Frontal cortex (tissue), 4 donors: ENCODE results near the gene RBPJL. TPM values are rescaled to one million over a fixed set of nuclear protein-coding genes. Genes with fewer than 3 reads are reported as not detected.
"Not testable (repeated sequence)": the region's sequence is repeated elsewhere in the genome, so short reads cannot be mapped to it uniquely, and the experiment has no call there.

Experiments
- DNase-seq, 2 donors: peaks; one replicate each; pipeline ENCODE4 v3.0.0; 2012; ENCODE audit warnings: low spot score in 2 of 2
- FAIRE-seq: peaks from 2 replicates; lab custom pipeline; 2012; peaks lifted over from hg19 to GRCh38; lab: Jason Lieb, UNC
- total RNA-seq: library from RNA; depleted of rRNA; stranded (reverse); fragments of >200 nt; gene quantifications from one replicate; pipeline ENCODE4 v1.2.3, GENCODE V29; 2014
- donor health status: control.
- donor health status: control.
- donor health status: control.

Gene RBPJL
- total RNA-seq, 1 donor from 2014 or later, result not detected

DNA sequence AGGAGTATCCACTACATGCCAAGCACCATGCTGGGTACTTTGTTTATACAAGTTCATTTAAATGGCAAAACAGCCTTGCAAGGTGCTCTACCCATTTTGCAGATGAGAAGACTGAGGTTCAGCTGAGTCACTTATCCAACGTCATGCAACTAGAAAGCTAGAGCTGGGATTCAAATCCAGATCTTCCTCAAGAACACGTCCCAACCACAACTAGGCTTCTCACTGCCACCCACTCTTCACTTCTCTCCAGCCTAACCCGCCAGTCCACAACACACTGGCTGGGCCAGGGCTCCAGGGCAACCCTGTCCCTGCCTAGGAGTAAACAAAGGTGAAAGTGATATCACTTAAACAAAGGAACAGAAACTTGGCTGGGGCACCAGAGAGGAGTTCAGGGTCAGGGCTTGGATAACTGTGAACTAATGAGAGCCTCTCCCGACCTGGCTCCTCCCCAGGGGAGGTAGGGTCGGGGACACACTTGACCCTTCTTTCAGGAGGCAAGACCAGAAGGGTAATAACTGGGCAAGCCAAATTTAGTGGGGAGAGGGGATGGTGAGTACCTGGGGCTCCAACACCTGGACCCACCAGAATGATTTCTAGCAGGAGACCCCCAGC is 33.7 kb downstream of the RBPJL start:
- DNase-seq (no peak), FAIRE-seq (no peak)

DNA sequence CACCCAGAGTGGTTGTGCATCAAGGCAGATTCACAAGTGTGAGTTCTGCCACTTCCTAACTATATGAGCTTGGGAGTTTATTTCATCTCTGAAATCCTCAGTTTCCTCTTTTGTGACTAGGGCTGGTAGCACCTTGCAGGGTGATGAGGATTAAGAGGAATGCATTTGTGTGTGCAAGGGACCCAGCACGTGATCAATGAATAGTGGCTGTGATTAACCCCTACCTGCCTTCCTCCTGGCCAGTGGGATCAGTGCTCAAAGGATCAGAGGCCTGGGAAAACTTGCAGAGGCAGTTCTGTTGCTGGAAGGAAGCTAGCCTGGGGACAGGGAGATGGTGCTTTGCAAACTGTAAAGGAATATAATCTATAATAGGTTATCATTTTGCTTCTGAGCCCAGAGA is 34.3 kb downstream of the RBPJL start:
- DNase-seq (no peak), FAIRE-seq (no peak)

DNA sequence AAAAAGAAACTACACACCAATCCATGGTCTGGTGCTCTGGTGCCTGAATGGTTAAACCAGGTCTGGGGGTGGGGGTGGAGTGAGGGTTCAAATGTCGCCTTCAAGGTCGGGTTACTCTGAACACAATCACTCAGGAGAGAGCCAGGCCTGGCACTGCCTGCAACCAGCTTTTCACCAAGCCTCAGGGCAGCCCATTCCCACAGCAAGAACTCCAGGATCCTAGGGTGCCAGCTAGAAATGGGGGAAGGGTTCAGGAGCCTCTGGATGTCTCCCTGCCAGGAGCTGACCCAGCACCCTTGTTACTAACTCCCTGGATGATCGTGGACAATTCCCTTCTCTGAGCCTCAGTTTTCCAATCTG is 34.9 kb downstream of the RBPJL start:
- DNase-seq (no peak), FAIRE-seq (no peak)

DNA sequence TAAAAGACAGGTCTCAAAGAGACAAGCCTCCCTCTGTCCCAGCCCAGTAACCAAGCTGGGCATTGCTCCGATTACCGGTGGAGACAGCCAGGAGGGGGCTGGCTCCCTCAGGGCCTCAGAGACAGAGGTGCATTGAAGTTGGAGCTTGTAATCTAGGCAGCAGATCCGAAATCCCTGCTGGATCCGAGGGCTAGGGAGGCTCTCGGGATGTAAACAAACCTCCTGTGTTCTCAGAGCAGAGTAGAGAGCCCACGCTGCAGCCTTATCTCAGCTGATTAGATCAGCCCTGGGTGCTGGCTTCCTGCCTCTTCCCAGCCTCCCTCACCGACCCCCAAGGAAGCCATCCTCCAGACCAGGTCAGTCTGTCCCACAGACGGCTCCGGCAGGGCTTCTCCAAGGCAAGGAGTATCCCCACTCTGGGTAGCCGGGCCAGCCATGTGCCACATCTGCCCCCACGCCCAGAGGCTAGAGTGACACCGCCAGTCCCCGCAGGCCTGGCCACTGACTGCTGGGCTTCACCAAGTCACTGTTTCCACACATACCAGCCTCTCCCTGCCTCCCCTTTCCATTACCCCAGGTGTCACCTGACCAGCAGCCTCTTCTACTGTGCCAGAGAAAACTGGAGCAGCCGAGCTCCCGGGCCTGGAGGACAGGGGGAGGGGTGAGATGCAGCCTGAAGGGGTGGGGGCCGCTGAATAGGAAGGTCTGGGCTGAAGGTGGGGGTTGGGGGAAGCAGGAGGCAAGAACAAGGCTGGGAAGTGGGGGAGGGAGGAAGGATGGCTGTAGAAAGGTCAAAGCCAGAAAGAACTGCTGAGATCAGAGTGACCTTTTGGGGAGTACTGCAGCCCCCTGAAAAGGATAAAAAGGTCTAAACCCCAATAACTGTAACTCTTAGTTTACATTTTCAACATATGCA is 35.6 kb downstream of the RBPJL start:
- DNase-seq, result peak; percentile 38 to 43
- FAIRE-seq, result no peak

DNA sequence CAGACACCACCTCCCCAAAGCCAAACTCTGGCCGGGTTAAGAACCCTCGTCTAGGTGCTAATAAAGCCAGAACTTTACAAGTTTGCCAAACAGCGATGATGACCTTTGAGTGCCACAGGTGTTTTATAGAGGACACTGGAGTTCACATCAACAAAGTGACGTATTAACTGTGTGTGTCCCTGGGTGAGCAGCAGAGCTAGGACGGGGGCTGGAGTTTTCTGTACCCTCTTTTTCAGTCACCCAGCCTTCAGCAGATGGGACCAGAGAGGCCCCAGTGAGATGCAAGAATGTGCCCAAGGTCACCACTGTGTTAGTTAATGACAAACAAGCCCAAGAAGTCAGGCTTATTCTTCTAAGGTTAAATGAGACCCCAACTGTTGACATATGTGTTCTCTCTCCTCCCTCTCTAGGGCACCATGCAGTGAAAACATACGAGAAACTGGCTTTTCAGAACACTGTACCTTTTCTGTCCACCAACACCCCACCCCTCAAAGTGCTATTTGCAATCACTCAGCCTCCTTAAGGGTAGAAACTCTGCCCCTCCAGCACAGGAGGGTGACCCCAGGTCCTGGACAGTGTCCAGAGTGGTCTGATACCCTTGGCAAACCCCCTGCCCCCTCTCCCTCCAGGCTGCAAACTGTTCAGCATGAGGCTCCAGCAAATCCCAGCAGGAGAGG is 36.4 kb downstream of the RBPJL start:
- FAIRE-seq, result no peak
- DNase-seq, result no peak

DNA sequence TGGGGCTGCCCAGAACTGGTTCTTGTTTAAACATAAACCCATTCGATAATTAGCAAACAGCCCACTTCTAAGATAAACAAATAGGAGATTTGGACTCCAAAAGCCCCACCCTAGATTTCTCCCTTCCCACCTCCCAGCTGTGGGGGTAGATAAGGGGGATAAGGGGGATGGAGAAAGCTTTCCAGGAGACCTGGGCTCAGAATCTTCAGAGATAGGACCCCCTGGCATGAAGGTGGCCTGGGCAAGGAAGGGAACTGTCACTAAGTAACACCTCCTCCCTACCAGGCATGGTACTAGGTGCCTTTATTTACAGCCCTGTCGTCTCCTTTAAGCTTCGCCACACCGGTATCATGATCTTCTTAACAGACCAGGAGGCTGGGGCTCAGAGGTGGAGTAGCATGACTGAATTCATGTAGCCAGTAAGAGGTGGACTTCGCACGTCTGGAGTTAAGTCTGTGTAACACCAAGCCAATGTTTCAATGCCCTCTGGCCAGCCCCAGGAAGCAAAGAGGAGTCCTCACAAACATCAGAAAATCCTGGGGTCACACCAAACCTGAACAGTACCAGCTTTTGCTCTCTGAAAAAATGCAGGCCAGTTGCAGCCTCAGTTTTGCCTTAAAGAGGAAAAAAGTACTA is 37.0 kb downstream of the RBPJL start:
- no peak for DNase-seq
- no peak for FAIRE-seq

DNA sequence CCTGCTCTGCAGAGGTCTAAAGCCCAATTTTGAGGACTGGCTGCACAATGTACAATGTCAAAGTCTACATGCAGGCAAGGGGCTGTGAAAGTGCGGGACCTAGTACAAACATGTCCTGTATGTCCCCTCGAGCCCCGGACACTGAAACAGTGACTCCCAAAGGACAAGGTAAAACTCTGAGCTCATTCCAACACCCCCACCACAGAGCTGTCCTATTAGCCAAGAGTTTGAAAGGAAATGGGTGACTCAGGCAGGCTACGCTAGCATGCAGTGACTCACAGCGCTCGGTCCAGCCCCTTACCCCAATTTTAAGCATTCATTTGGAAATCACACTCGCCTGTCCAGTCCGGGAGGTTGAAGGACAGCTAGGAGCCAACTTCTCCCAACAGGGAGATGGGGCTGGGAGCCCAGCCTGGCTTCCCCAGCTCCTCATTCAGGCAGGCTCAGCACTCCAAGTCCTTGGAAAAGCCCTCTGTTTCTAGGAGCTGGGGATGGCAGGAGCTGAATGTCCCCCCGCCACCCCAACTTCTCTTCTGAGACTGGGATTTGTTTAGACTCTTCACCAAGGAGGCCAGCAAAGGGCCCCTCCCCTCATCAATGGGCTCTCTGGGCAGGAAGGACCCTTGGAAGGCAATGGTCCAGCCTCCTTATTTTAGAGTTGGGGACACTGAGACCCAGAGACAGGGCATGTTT is 37.7 kb downstream of the RBPJL start:
- FAIRE-seq, result no peak

DNA sequence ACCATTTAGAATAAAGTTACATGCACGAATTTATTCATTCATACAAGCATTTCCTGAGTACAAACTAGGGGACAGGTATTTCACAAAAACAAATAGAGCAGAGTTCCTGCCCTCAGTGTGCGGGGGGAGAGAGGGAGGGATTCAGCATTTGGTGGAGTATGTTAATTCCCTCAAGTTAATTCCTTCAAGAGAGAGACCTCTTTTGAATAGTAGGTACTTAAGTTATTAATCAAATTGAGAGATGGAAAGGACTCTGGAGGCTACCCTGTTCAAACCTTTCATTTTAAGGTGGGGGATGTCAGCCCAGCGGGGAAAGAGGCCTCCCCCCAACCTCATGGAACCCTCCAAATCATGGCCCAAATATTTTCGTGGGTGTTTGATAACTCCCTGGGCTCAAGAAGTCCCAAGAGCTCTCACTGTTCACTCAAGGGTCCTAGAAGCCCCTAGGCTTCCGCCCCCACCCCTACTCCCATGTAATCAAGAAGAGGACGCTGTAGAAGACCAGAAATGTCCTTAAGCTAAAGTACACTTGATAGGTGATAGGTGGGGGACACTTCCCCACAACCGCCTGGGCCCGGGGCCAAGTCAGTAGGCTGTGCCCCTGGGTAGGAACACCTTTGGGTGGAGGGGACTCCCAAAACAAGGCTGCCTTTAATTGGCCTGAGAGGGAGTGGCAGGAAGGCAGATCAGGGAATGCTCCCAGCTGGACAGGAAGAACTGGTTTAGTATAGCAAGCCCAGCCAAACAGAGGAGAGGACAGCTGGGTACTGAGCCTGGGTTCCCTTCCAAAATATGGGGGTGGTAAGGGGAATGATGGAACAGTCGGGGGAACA is 38.7 kb downstream of the RBPJL start:
- no peak for DNase-seq
- FAIRE-seq, result no peak

More for the DNA sequence above, 37.7 kb downstream of the RBPJL start:
- no peak for DNase-seq

DNA sequence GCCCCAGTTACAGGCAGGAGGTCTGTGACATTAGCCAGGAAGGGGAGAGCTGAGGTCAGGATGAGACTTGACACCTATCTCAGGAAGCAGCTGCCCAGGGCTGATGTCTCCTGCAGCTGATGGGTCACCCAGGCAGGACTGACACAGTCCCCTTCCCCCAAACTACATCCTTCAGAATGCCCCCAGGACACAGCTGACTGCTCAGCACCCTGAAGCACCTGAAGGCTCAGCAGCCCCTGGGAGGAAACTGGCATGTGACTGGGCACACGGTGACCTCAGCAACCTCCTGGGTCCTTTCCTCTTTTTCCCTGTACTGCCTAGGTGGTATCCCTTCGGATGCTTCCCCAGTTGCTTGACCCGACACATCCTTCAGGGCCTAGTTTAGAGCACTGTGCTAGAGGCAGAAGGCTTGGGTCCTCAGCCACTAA is 39.7 kb downstream of the RBPJL start:
- DNase-seq (no peak), FAIRE-seq (no peak)

DNA sequence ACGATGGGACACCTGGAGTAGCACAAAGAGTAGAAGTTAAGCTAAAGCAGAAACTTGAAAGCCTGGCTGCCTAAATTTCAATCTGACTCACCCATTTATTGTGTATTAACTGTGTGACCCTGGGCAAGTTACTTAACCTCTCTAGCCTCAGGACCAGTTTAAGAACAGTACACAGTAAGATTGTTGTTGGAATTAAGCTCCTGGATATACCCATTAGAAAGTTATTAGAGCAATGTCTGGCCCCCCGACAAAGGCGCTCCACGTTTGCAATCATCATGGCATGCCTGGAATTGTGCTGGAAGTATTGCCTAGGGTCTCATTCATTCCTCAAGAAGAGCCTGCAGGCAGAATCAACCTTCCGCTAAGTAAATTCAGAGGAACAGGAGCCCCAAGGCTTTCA is 40.2 kb downstream of the RBPJL start:
- DNase-seq (no peak), FAIRE-seq (no peak)

DNA sequence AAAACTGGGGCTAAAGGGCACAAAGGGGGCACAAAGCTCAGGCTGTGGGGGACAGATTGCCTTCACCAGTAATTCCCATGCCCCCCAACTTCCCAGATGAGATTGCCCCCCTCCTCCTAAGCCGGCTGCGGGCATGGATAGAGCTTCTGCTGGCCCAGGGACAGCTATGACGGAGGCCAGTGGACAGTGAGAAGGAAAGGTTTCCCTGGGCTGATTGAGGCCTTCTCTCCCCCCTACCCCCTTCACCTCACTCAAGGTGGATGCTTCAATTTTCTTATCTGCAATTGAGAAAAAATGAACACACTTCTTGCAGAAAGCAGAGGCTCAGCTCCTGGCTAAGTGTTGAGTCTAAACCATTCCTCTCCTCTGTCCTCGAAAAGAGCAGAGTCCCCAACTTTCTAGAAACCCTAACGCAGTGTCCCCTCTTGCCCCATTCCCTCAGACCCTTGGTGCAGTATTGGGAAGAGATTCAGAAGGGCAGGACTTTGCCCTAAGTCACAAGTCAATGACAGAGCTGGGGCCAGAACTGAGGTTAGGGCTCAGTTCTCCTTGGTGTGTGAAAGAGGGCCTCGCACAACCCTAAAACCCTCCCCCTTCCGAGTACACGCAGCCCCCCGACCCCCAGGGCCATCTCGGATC is 40.8 kb downstream of the RBPJL start:
- FAIRE-seq (no peak), DNase-seq (no peak)

DNA sequence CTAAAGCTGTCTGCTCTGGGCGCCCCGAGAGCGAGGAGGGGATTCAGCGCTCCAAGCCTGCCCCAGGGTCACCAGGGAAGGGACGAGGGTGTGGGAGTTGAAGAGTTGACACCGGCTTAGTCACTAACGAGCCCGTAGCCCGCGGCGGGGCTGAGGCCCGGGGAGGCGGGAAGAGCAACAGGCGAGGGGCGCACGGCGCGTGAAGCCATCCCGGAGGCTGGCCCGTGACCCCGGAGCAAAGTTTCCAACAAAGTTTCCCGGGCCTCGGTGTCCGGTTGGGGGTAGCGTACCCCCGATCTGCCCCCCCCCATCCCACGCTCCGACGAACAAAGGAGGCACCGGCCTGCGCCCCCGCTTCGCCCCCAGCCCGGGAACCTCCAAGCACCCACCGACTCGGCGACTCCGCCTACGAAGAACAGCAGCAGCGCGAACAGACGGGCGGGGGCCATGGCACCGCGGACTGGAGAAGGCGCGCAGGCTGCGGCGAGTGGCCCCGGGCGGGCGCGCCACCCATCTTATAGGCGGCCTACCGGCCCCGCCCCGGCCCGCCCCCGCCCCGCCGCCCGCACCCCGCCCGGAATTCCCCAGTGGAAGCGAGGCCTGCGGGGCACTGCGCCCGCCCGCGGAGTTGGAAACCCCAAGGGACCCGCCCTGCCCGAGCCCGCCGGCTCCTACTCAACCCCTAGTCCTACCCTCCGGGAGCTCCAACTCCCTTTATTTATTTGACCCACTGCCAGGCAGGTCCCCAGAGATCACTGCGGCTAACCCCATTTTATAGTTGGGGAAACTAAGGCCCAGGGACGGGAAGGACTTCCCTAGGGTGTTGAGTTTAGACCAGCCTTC is 41.5 kb downstream of the RBPJL start, which contains the start of gene SDC4:
Gene SDC4, minus strand, starts transcription at position 489 of the 843 bp plus-strand sequence. Its CDS starts 40 bp downstream, at position 449.
- peak; percentile 72 to 81 for DNase-seq

DNA sequence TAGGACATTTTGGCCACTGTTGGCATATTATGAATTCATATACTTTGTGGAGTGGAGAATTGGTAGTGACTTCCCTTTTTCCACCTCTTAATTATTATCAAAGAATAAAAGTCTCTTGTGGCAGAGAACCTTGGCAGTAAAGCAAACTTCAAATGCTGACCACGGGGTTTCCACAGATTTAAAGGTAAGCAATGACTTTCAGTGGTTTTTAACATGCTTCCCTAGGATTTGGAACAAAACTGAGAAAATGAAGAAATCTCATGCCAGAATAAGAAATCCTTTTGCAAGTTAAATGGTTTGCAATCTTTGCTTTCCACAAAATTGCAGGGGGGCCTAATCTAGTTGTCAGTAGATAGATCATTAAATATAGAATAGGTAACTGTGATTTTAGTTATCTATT is 43.6 kb downstream of the RBPJL start:
- DNase-seq (no peak), FAIRE-seq (no peak)

More for the DNA sequence above, 41.5 kb downstream of the RBPJL start, which contains the start of gene SDC4:
- no peak for FAIRE-seq

DNA sequence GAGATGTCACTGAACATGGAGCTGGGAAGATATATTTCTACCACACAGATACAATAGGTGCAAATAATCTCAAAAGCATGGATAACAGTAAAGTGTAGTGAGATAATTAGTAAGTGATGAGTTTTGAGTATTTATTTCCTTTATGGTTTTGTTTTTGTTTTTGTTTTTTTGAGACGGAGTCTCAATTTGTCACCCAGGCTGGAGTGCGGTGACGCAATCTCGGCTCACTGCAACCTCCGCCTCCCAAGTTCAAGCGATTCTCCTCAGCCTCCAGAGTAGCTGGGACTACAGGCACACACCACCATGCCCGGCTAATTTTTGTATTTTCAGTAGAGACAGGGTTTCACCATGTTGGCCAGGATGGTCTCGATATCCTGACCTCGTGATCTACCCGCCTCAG is 44.2 kb downstream of the RBPJL start:
- FAIRE-seq, DNase-seq: not testable (repeated sequence)

DNA sequence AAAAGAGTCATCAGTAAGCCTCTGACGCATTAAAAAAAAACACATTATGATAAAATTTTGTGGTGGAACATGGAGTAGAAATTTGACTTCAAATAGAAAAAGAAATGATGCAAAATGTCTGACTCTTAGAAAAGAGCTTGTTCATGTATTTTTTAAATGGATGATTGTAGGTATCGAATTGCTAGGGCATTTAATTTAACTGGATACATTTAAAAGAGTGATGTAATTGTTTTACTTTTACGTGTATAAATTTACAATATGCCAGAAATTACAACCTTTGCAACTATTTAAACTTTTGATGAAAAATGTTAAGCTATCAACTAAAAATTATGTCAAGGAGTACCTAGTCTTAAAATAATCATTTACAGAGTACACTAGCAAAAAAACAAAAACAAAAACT is 46.1 kb downstream of the RBPJL start:
- no peak for DNase-seq
- FAIRE-seq, result no peak

DNA sequence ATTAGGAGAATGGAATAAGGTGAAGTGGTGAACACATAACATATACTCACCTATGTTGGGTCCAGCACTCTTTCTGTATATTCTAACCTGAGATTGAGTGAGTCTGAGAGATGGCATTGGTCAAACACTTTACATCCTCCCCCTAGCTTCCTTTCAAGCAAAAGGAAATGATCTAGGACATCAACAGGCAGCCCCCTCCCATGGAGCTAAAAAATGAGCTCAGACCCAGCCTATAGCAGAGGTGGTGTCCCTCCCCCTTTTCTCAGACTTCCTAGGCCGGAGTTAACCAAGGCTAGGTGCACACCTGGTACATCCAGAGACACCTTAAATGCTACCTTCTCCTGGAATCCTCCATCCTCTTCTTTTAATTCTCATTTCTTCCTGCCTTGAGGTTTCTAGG is 47.1 kb downstream of the RBPJL start:
- DNase-seq (no peak), FAIRE-seq (no peak)

DNA sequence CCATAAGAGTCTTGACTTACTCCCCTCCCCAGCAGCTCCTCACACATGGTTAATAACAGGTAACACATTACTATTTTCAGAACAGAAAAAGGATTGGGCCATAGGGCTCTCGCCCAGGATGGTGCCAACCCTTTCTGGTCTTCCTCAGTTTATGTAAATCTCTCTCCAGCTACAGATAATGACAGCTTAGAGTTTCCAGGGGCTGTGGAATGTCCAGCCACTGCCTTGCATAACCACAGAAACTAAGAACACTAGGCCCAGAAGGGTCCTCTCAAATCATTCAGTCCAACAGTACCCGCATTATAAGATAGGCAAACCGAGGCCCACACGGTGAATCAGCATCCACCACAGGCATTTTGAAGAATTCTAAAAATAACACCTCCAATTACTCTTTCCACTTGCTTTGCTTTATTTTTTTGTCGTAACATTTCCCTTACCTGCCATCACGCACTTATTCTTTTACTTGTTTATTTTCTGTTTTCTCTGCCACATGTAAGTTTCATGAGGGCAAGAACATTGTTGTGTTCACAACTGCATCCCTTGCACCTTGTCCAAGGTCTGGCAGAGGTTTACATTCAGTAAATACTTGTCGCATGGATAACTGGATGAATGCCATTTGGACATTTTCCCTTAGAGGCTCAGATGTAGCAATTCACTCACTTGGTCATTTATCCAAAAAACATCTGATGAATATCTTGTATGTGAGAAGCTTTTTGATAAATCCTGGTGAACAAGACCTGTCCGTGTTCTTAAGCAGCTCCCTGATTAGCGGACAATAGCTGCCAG is 48.0 kb downstream of the RBPJL start:
- FAIRE-seq (no peak), DNase-seq (no peak)
